ENCODE measurements around the gene STKLD1.

DNA sequence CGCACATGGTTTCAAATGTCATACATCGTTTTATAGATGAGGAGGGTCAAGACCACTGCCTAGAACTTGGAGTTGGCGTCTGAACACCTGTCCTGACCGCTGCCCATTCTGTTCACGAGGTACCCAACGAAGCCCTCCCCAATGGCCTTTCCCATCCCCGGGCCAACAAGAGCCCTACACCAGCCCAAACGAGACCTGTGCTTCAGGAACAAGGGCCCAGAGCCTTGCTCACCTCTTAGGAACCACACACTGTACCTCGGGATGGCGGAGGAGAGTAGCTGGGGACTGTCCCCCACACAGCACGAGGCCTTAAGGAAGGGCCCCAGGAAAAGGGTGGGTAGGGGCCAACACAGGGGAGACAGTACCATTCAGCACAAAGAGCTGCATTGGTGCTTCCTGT lies 43.2 kb upstream of the STKLD1 start:
- TF ChIP-seq SALL2 (tag by site-specific recombination; IDR thresholded peaks at IDR 0.05; ENCODE audit: borderline replicate concordance) (no peak), YY1 (tag by site-specific recombination; IDR thresholded peaks at IDR 0.05) (no peak), ZNF302 (tag by site-specific recombination; IDR thresholded peaks at IDR 0.05; ENCODE audit: low read depth) (no peak), ZNF157 (tag by site-specific recombination; IDR thresholded peaks at IDR 0.05) (no peak), ZNF433 (tag by site-specific recombination; IDR thresholded peaks at IDR 0.05; ENCODE audit: low read depth) (no peak)
- TF ChIP-seq, protein P1, sequence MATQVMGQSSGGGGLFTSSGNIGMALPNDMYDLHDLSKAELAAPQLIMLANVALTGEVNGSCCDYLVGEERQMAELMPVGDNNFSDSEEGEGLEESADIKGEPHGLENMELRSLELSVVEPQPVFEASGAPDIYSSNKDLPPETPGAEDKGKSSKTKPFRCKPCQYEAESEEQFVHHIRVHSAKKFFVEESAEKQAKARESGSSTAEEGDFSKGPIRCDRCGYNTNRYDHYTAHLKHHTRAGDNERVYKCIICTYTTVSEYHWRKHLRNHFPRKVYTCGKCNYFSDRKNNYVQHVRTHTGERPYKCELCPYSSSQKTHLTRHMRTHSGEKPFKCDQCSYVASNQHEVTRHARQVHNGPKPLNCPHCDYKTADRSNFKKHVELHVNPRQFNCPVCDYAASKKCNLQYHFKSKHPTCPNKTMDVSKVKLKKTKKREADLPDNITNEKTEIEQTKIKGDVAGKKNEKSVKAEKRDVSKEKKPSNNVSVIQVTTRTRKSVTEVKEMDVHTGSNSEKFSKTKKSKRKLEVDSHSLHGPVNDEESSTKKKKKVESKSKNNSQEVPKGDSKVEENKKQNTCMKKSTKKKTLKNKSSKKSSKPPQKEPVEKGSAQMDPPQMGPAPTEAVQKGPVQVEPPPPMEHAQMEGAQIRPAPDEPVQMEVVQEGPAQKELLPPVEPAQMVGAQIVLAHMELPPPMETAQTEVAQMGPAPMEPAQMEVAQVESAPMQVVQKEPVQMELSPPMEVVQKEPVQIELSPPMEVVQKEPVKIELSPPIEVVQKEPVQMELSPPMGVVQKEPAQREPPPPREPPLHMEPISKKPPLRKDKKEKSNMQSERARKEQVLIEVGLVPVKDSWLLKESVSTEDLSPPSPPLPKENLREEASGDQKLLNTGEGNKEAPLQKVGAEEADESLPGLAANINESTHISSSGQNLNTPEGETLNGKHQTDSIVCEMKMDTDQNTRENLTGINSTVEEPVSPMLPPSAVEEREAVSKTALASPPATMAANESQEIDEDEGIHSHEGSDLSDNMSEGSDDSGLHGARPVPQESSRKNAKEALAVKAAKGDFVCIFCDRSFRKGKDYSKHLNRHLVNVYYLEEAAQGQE (tag by site-specific recombination; IDR thresholded peaks at IDR 0.05) = no peak
